Measurements from ENCODE around the gene MAGI1. TPM values are rescaled to one million over a fixed set of nuclear protein-coding genes. Genes with fewer than 3 reads are reported as not detected.
"Not testable (repeated sequence)": the region's sequence is repeated elsewhere in the genome, so short reads cannot be mapped to it uniquely, and the experiment has no call there.

MAGI1 gene
- total and polyA plus RNA-seq, 5 donors, result 15.8 to 38.3 (median 32.8) TPM

- ATAC-seq; intact Hi-C loops (cut with DNase I); DNase-seq; H3K27me3 ChIP-seq (ENCODE audit: control insufficient read depth, insufficient read depth); H3K27ac ChIP-seq (ENCODE audit: low read length); H3K4me3 ChIP-seq (ENCODE audit: low read length); H3K9me3 ChIP-seq (ENCODE audit: control insufficient read depth, low read length): not testable (repeated sequence)
- WGBS, result 98% methylated on average over 8 of the region's 8 CpGs
- peaks cover 12% of the 10 kb centered on the region for H3K4me1 ChIP-seq (ENCODE audit: control insufficient read depth, insufficient read depth, low read length)
Measured at GRCh38 chr3:66027099-66027498, 11.6 kb downstream of the MAGI1 start.

- Histone ChIP-seq H3K27me3 (ENCODE audit: control insufficient read depth, insufficient read depth) (no peaks in the 10 kb centered on the region), H3K4me3 (ENCODE audit: low read length) (no peak overlapping the region), H3K27ac (ENCODE audit: low read length) (no peak overlapping the region), H3K9me3 (ENCODE audit: control insufficient read depth, low read length) (no peaks in the 10 kb centered on the region), H3K4me1 (ENCODE audit: control insufficient read depth, insufficient read depth, low read length) (peaks cover 4% of the 10 kb centered on the region)
- ATAC-seq (no peak), DNase-seq (no peak)
- intact Hi-C loops (cut with DNase I), result no loop called here
- 71% methylated on average over 3 of the region's 3 CpGs for WGBS
Measured at GRCh38 chr3:66023738-66024385, 14.9 kb downstream of the MAGI1 start.

- DNase-seq, result no peak
- H3K9me3 ChIP-seq (ENCODE audit: control insufficient read depth, low read length), result no peaks in the 10 kb centered on the region
- no peak for ATAC-seq
- no peak overlapping the region for H3K27ac ChIP-seq (ENCODE audit: low read length)
- no peak overlapping the region for H3K4me3 ChIP-seq (ENCODE audit: low read length)
- peaks cover under 1% of the 10 kb centered on the region for H3K4me1 ChIP-seq (ENCODE audit: control insufficient read depth, insufficient read depth, low read length)
- WGBS, result 79% methylated on average over 2 of the region's 2 CpGs
- no peaks in the 10 kb centered on the region for H3K27me3 ChIP-seq (ENCODE audit: control insufficient read depth, insufficient read depth)
- intact Hi-C loops (cut with DNase I), result no loop called here
Measured at GRCh38 chr3:66023229-66023628, 15.5 kb downstream of the MAGI1 start.

GRCh38 chr3:66021731-66022131 is 17.0 kb downstream of the MAGI1 start:
- peaks cover 3% of the 10 kb centered on the region for H3K4me1 ChIP-seq (ENCODE audit: control insufficient read depth, insufficient read depth, low read length)
- DNase-seq, result no peak
- peak in 1 of 2 donors; percentile 24 for ATAC-seq
- H3K27ac ChIP-seq (ENCODE audit: low read length), result no peak overlapping the region
- H3K4me3 ChIP-seq (ENCODE audit: low read length), result no peak overlapping the region
- H3K9me3 ChIP-seq (ENCODE audit: control insufficient read depth, low read length), result no peaks in the 10 kb centered on the region
- intact Hi-C loops (cut with DNase I), result no loop called here
- WGBS, result 84% methylated on average over 4 of the region's 4 CpGs
- no peaks in the 10 kb centered on the region for H3K27me3 ChIP-seq (ENCODE audit: control insufficient read depth, insufficient read depth)

GRCh38 chr3:66019896-66020295 is 18.8 kb downstream of the MAGI1 start:
- WGBS, result 86% methylated on average over 8 of the region's 8 CpGs
- peak in 1 of 3 donors; percentile 53 for DNase-seq
- no peaks in the 10 kb centered on the region for H3K9me3 ChIP-seq (ENCODE audit: control insufficient read depth, low read length)
- no peak overlapping the region for H3K27ac ChIP-seq (ENCODE audit: low read length)
- ATAC-seq, result peak; percentile 64 to 67
- H3K27me3 ChIP-seq (ENCODE audit: control insufficient read depth, insufficient read depth), result no peaks in the 10 kb centered on the region
- H3K4me3 ChIP-seq (ENCODE audit: low read length), result no peak overlapping the region
- H3K4me1 ChIP-seq (ENCODE audit: control insufficient read depth, insufficient read depth, low read length), result peaks cover 6% of the 10 kb centered on the region
- intact Hi-C loops (cut with DNase I), result no loop called here

- WGBS, result 90% methylated on average over 8 of the region's 8 CpGs
- Histone ChIP-seq H3K4me3 (ENCODE audit: low read length) (no peak overlapping the region), H3K27ac (ENCODE audit: low read length) (no peak overlapping the region), H3K27me3 (ENCODE audit: control insufficient read depth, insufficient read depth) (no peaks in the 10 kb centered on the region), H3K9me3 (ENCODE audit: control insufficient read depth, low read length) (no peaks in the 10 kb centered on the region), H3K4me1 (ENCODE audit: control insufficient read depth, insufficient read depth, low read length) (peaks cover 6% of the 10 kb centered on the region)
- intact Hi-C loops (cut with DNase I), result no loop called here
- ATAC-seq (no peak), DNase-seq (no peak)
Measured at GRCh38 chr3:66018057-66019033, 20.4 kb downstream of the MAGI1 start.

- Histone ChIP-seq H3K4me3 (ENCODE audit: low read length) (no peak overlapping the region), H3K4me1 (ENCODE audit: control insufficient read depth, insufficient read depth, low read length) (peaks cover 6% of the 10 kb centered on the region), H3K27me3 (ENCODE audit: control insufficient read depth, insufficient read depth) (no peaks in the 10 kb centered on the region), H3K9me3 (ENCODE audit: control insufficient read depth, low read length) (no peaks in the 10 kb centered on the region), H3K27ac (ENCODE audit: low read length) (no peak overlapping the region)
- DNase-seq (no peak), ATAC-seq (no peak)
- WGBS, result 67% methylated on average over 5 of the region's 5 CpGs
- intact Hi-C loops (cut with DNase I), result no loop called here
Measured at GRCh38 chr3:66017591-66017990, 21.1 kb downstream of the MAGI1 start.

- WGBS, result 92% methylated on average over 16 of the region's 16 CpGs
- Histone ChIP-seq H3K9me3 (ENCODE audit: control insufficient read depth, low read length) (no peaks in the 10 kb centered on the region), H3K27ac (ENCODE audit: low read length) (no peak overlapping the region), H3K4me1 (ENCODE audit: control insufficient read depth, insufficient read depth, low read length) (peaks cover 6% of the 10 kb centered on the region), H3K4me3 (ENCODE audit: low read length) (no peak overlapping the region), H3K27me3 (ENCODE audit: control insufficient read depth, insufficient read depth) (no peaks in the 10 kb centered on the region)
- DNase-seq (peak in 1 of 3 donors; percentile 49), ATAC-seq (no peak)
- intact Hi-C loops (cut with DNase I), result no loop called here
Measured at GRCh38 chr3:66017084-66017483, 21.6 kb downstream of the MAGI1 start.

- H3K4me3 ChIP-seq (ENCODE audit: low read length), result no peak overlapping the region
- 67% methylated on average over 4 of the region's 4 CpGs for WGBS
- no peaks in the 10 kb centered on the region for H3K27me3 ChIP-seq (ENCODE audit: control insufficient read depth, insufficient read depth)
- DNase-seq (no peak), ATAC-seq (no peak)
- peaks cover 12% of the 10 kb centered on the region for H3K4me1 ChIP-seq (ENCODE audit: control insufficient read depth, insufficient read depth, low read length)
- no peak overlapping the region for H3K27ac ChIP-seq (ENCODE audit: low read length)
- H3K9me3 ChIP-seq (ENCODE audit: control insufficient read depth, low read length), result no peaks in the 10 kb centered on the region
- intact Hi-C loops (cut with DNase I), result no loop called here
Measured at GRCh38 chr3:66015841-66016240, 22.9 kb downstream of the MAGI1 start.

- 77% methylated on average over 2 of the region's 2 CpGs for WGBS
- Histone ChIP-seq H3K4me1 (ENCODE audit: control insufficient read depth, insufficient read depth, low read length) (peaks cover 17% of the 10 kb centered on the region), H3K27ac (ENCODE audit: low read length) (no peak overlapping the region), H3K4me3 (ENCODE audit: low read length) (no peak overlapping the region), H3K9me3 (ENCODE audit: control insufficient read depth, low read length) (no peaks in the 10 kb centered on the region), H3K27me3 (ENCODE audit: control insufficient read depth, insufficient read depth) (no peaks in the 10 kb centered on the region)
- DNase-seq (no peak), ATAC-seq (no peak)
- intact Hi-C loops (cut with DNase I), result no loop called here
Measured at GRCh38 chr3:66014651-66015050, 24.1 kb downstream of the MAGI1 start.

- no peak for ATAC-seq
- Histone ChIP-seq H3K27me3 (ENCODE audit: control insufficient read depth, insufficient read depth) (no peaks in the 10 kb centered on the region), H3K4me1 (ENCODE audit: control insufficient read depth, insufficient read depth, low read length) (peaks cover 17% of the 10 kb centered on the region), H3K4me3 (ENCODE audit: low read length) (no peak overlapping the region), H3K27ac (ENCODE audit: low read length) (no peak overlapping the region), H3K9me3 (ENCODE audit: control insufficient read depth, low read length) (no peaks in the 10 kb centered on the region)
- 93% methylated on average over 2 of the region's 2 CpGs for WGBS
- no peak for DNase-seq
- intact Hi-C loops (cut with DNase I), result no loop called here
Measured at GRCh38 chr3:66014056-66014455, 24.7 kb downstream of the MAGI1 start.

Data from right cardiac atrium (tissue), 5 donors.